Liver (tissue), 9 donors: ENCODE results near the gene KCNN3. TPM values are rescaled to one million over a fixed set of nuclear protein-coding genes. Genes with fewer than 3 reads are reported as not detected.

ENCODE experiments used
- DNase-seq: peaks from one replicate; pipeline ENCODE4 v3.0.0-alpha.2; 2017; ENCODE audit warnings: low spot score
- H3K27ac ChIP-seq, 2 donors: one replicate each; pipeline ENCODE4 v1.7.0; 2013; ENCODE audit warnings: inconsistent platforms in 2 of 2, low read length in 2 of 2, control low read depth in 1 of 2, low read depth in 1 of 2, mild to moderate bottlenecking in 1 of 2
- H3K27me3 ChIP-seq, 4 donors: one replicate each; pipeline versions ENCODE4 v1.6.1 to v1.7.0; 2013; ENCODE audit warnings: low read length in 3 of 4, inconsistent platforms in 1 of 4, mild to moderate bottlenecking in 1 of 4, moderate library complexity in 1 of 4; ENCODE audit not compliant: control insufficient read depth in 4 of 4, insufficient read depth in 4 of 4
- H3K36me3 ChIP-seq, 4 donors: one replicate each; pipeline versions ENCODE4 v1.6.1 to v1.7.0; 2013; ENCODE audit warnings: low read length in 3 of 4, mild to moderate bottlenecking in 3 of 4, low read depth in 1 of 4, moderate library complexity in 1 of 4; ENCODE audit not compliant: control insufficient read depth in 4 of 4, insufficient read depth in 3 of 4
- H3K4me1 ChIP-seq, 4 donors: one replicate each; pipeline versions ENCODE4 v1.6.1 to v1.7.0; 2013; ENCODE audit warnings: low read length in 3 of 4, mild to moderate bottlenecking in 3 of 4, moderate library complexity in 1 of 4; ENCODE audit not compliant: control insufficient read depth in 4 of 4, insufficient read depth in 4 of 4
- H3K4me3 ChIP-seq, 3 donors: one replicate each; pipeline versions ENCODE4 v1.6.1 to v1.7.0; 2013; ENCODE audit warnings: low read length in 3 of 3, control low read depth in 1 of 3, low read depth in 1 of 3, mild to moderate bottlenecking in 1 of 3
- H3K9ac ChIP-seq, 2 donors: one replicate each; pipeline ENCODE4 v1.7.0; 2013; ENCODE audit warnings: low read length in 2 of 2, mild to moderate bottlenecking in 2 of 2, moderate library complexity in 2 of 2, control low read depth in 1 of 2, low read depth in 1 of 2
- H3K9me3 ChIP-seq, 4 donors: one replicate each; pipeline versions ENCODE4 v1.6.1 to v1.7.0; 2013; ENCODE audit warnings: low read length in 3 of 4; ENCODE audit not compliant: control insufficient read depth in 4 of 4
- ATF3 ChIP-seq: IDR thresholded peaks from 2 replicates; pipeline ENCODE4 v1.6.1; 2016; ENCODE audit warnings: antibody characterized with exemption
- CTCF ChIP-seq: fragments of 150-350 bp; IDR thresholded peaks from 2 replicates; pipeline ENCODE4 v1.5.1; 2017; ENCODE audit warnings: improper control_type of control experiment, low read depth, low read length; ENCODE audit not compliant: missing input control
- FOXA1 ChIP-seq: IDR thresholded peaks from 2 replicates; pipeline ENCODE4 v1.6.1; 2016; ENCODE audit warnings: antibody characterized with exemption
- GABPA ChIP-seq, 2 donors: IDR thresholded peaks in 1 of 2; conservative IDR thresholded peaks in 1 of 2; 2 replicates each; pipeline ENCODE4 v1.6.1; 2016; ENCODE audit warnings: antibody characterized with exemption in 2 of 2, mild to moderate bottlenecking in 1 of 2, moderate library complexity in 1 of 2
- HNF4A ChIP-seq, 2 donors: conservative IDR thresholded peaks; 2 replicates each; pipeline ENCODE4 v1.6.1; 2016; ENCODE audit warnings: antibody characterized with exemption in 2 of 2, mild to moderate bottlenecking in 2 of 2
- HNF4G ChIP-seq: IDR thresholded peaks from 2 replicates; pipeline ENCODE4 v1.6.1; 2016; ENCODE audit warnings: antibody characterized with exemption
- JUND ChIP-seq, 2 donors: IDR thresholded peaks; 2 replicates each; pipeline ENCODE4 v1.6.1; 2016; ENCODE audit warnings: antibody characterized with exemption in 2 of 2
- MAX ChIP-seq: IDR thresholded peaks from 2 replicates; pipeline ENCODE4 v1.6.1; 2016; ENCODE audit warnings: antibody characterized with exemption
- NR2F2 ChIP-seq: IDR thresholded peaks from 2 replicates; pipeline ENCODE4 v1.6.1; 2016; ENCODE audit warnings: antibody characterized with exemption
- RXRA ChIP-seq, 2 donors: IDR thresholded peaks; 2 replicates each; pipeline ENCODE4 v1.6.1; 2017 to 2018; ENCODE audit warnings: antibody characterized with exemption in 2 of 2, mild to moderate bottlenecking in 1 of 2
- SP1 ChIP-seq: IDR thresholded peaks from 2 replicates; pipeline ENCODE4 v1.6.1; 2018; ENCODE audit warnings: antibody characterized with exemption, mild to moderate bottlenecking
- TAF1 ChIP-seq: conservative IDR thresholded peaks from 2 replicates; pipeline ENCODE4 v1.6.1; 2016; ENCODE audit warnings: antibody characterized with exemption, mild to moderate bottlenecking
- YY1 ChIP-seq: IDR thresholded peaks from 2 replicates; pipeline ENCODE4 v1.6.1; 2016; ENCODE audit warnings: antibody characterized with exemption, mild to moderate bottlenecking
- ZBTB33 ChIP-seq: IDR thresholded peaks from 2 replicates; pipeline ENCODE4 v1.6.1; 2016; ENCODE audit warnings: antibody characterized with exemption
- WGBS: extraction: QIAGEN DNeasy Blood & Tissue Kit; methylation state at CpG from one replicate; pipeline ENCODE4 v1.1.7; 2013; 5-methylcytosine and 5-hydroxymethylcytosine counted together
- polyA plus RNA-seq, 2 donors: library from polyadenylated mRNA; stranded (reverse) in 1 of 2; unstranded in 1 of 2; fragments of 200-250 nt in 1 of 2; fragments of >200 nt in 1 of 2; fragmentation: Nextera tagmentation in 1 of 2; extraction: Ambion mirVana in 1 of 2; gene quantifications; one replicate each; pipeline versions ENCODE4 v1.2.1 to v1.2.3, GENCODE V29; 2013 to 2015
- total RNA-seq, 2 donors: library from RNA; depleted of rRNA; stranded (reverse); fragments of >200 nt; gene quantifications; one replicate each; pipeline ENCODE4 v1.2.3, GENCODE V29; 2014
- donor health status: healthy.
- donor health status: healthy.
- donor health status: healthy.
- donor health status: healthy.
- donor health status: healthy.

Gene KCNN3
- total and polyA plus RNA-seq, 4 donors, result 0.09 to 0.68 (median 0.15) TPM

GRCh38 chr1:154791292-154792166 is 78.6 kb downstream of the KCNN3 start:
- H3K4me3 ChIP-seq, result no peak overlapping the region
- no peaks in the 10 kb centered on the region for H3K36me3 ChIP-seq
- DNase-seq, result no peak
- 59% methylated on average over 13 of the region's 13 CpGs for WGBS
- H3K27me3 ChIP-seq, result no peaks in the 10 kb centered on the region
- H3K27ac ChIP-seq, result no peak overlapping the region
- no peaks in the 10 kb centered on the region for H3K4me1 ChIP-seq
- no peak overlapping the region for H3K9ac ChIP-seq
- no peak for TF ChIP-seq RXRA (IDR thresholded peaks at IDR 0.05)
- no peak for TF ChIP-seq SP1
- no peak for TF ChIP-seq YY1
- TF ChIP-seq ZBTB33, result no peak
- TF ChIP-seq NR2F2, result no peak
- TF ChIP-seq GABPA (IDR thresholded peaks at IDR 0.05 in 1 of 2, conservative IDR thresholded peaks at IDR 0.05 in 1 of 2), result no peak
- TF ChIP-seq ATF3, result no peak
- TF ChIP-seq FOXA1, result no peak
- no peak for TF ChIP-seq HNF4A (conservative IDR thresholded peaks at IDR 0.05)
- TF ChIP-seq MAX, result no peak
- TF ChIP-seq TAF1, result no peak
- no peak for TF ChIP-seq JUND (IDR thresholded peaks at IDR 0.05)
- no peaks in the 10 kb centered on the region for H3K9me3 ChIP-seq

- no peak overlapping the region for H3K9ac ChIP-seq
- no peak overlapping the region for H3K4me3 ChIP-seq
- H3K27ac ChIP-seq, result no peak overlapping the region
- no peak for DNase-seq
- H3K36me3 ChIP-seq, result no peaks in the 10 kb centered on the region
- TF ChIP-seq FOXA1 (no peak), YY1 (no peak), ZBTB33 (no peak), GABPA (IDR thresholded peaks at IDR 0.05 in 1 of 2, conservative IDR thresholded peaks at IDR 0.05 in 1 of 2) (no peak), HNF4A (conservative IDR thresholded peaks at IDR 0.05) (no peak), CTCF (no peak), JUND (IDR thresholded peaks at IDR 0.05) (no peak), ATF3 (no peak), SP1 (no peak), HNF4G (no peak), NR2F2 (no peak)
- no peaks in the 10 kb centered on the region for H3K27me3 ChIP-seq
- peaks cover 4 to 14% (median 12%) of the 10 kb centered on the region in 4 donors for H3K4me1 ChIP-seq
- 93% methylated on average over 10 of the region's 10 CpGs for WGBS
- no peaks in the 10 kb centered on the region for H3K9me3 ChIP-seq
Observed at GRCh38 chr1:154788886-154789285, 81.2 kb downstream of the KCNN3 start.
